HEK293 (cell line): Measurements from ENCODE around the gene PSD4.

Experiments
- AEBP2 ChIP-seq: fragments of 450-650 bp; formaldehyde crosslinking; IDR thresholded peaks from 2 replicates; pipeline ENCODE4 v1.5.1; 2016; ENCODE audit warnings: missing biosample characterization, missing genetic modification characterization, borderline replicate concordance
- BCL11A ChIP-seq: fragments of 450-650 bp; formaldehyde crosslinking; IDR thresholded peaks from 2 replicates; pipeline ENCODE4 v1.5.1; 2016; ENCODE audit warnings: low read depth, missing biosample characterization, missing genetic modification characterization
- SCRT2 ChIP-seq: fragments of 450-650 bp; formaldehyde crosslinking; IDR thresholded peaks from 2 replicates; pipeline ENCODE4 v1.5.1; 2016; ENCODE audit warnings: missing biosample characterization, missing genetic modification characterization
- ZIC2 ChIP-seq: fragments of 450-650 bp; formaldehyde crosslinking; IDR thresholded peaks from 2 replicates; pipeline ENCODE4 v1.5.1; 2016; ENCODE audit warnings: missing biosample characterization, missing genetic modification characterization
- ZNF140 ChIP-seq: fragments of 450-650 bp; formaldehyde crosslinking; IDR thresholded peaks from 2 replicates; pipeline ENCODE4 v1.5.1; 2016; ENCODE audit warnings: missing biosample characterization, missing genetic modification characterization
- ZNF302 ChIP-seq: fragments of 450-650 bp; formaldehyde crosslinking; IDR thresholded peaks from 2 replicates; pipeline ENCODE4 v1.5.1; 2016; ENCODE audit warnings: missing biosample characterization, missing genetic modification characterization, low read depth
- ZNF335 ChIP-seq: fragments of 450-650 bp; formaldehyde crosslinking; conservative IDR thresholded peaks from 2 replicates; pipeline ENCODE4 v1.5.1; 2016; ENCODE audit warnings: missing biosample characterization, missing genetic modification characterization
- ZNF660 ChIP-seq: fragments of 450-650 bp; IDR thresholded peaks from 2 replicates; pipeline ENCODE4 v1.5.1; 2018; ENCODE audit warnings: missing biosample characterization, mild to moderate bottlenecking, missing genetic modification characterization
- ZNF768 ChIP-seq: fragments of 450-650 bp; formaldehyde crosslinking; IDR thresholded peaks from 2 replicates; pipeline ENCODE4 v1.5.1; 2018; ENCODE audit warnings: missing biosample characterization, mild to moderate bottlenecking, missing genetic modification characterization
- ZNF776 ChIP-seq: fragments of 450-650 bp; formaldehyde crosslinking; IDR thresholded peaks from 2 replicates; pipeline ENCODE4 v1.5.0; 2017; ENCODE audit warnings: missing biosample characterization, missing genetic modification characterization, borderline replicate concordance
- ZSCAN5A ChIP-seq: fragments of 450-650 bp; formaldehyde crosslinking; IDR thresholded peaks from 2 replicates; pipeline ENCODE4 v1.5.1; 2016; ENCODE audit warnings: missing biosample characterization, missing genetic modification characterization
- TF ChIP-seq, protein P1 (sequence below): fragments of 450-650 bp; formaldehyde crosslinking; IDR thresholded peaks from 2 replicates; pipeline ENCODE4 v1.5.1; 2016; ENCODE audit warnings: missing biosample characterization, missing genetic modification characterization
- TF ChIP-seq, protein P2 (sequence below): fragments of 450-650 bp; formaldehyde crosslinking; IDR thresholded peaks from 2 replicates; pipeline ENCODE4 v1.5.1; 2016; ENCODE audit warnings: missing biosample characterization, missing genetic modification characterization

- TF ChIP-seq, protein P1, sequence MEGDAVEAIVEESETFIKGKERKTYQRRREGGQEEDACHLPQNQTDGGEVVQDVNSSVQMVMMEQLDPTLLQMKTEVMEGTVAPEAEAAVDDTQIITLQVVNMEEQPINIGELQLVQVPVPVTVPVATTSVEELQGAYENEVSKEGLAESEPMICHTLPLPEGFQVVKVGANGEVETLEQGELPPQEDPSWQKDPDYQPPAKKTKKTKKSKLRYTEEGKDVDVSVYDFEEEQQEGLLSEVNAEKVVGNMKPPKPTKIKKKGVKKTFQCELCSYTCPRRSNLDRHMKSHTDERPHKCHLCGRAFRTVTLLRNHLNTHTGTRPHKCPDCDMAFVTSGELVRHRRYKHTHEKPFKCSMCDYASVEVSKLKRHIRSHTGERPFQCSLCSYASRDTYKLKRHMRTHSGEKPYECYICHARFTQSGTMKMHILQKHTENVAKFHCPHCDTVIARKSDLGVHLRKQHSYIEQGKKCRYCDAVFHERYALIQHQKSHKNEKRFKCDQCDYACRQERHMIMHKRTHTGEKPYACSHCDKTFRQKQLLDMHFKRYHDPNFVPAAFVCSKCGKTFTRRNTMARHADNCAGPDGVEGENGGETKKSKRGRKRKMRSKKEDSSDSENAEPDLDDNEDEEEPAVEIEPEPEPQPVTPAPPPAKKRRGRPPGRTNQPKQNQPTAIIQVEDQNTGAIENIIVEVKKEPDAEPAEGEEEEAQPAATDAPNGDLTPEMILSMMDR, result 0 out of 2 replicates have a peak, but pooled peaks have one; percentile 26
- TF ChIP-seq BCL11A (tag by site-specific recombination), result no peak
- TF ChIP-seq AEBP2 (tag by site-specific recombination), result no peak
- TF ChIP-seq ZSCAN5A (tag by site-specific recombination), result no peak
- TF ChIP-seq ZNF335 (tag by site-specific recombination), result no peak
- no peak for TF ChIP-seq SCRT2 (tag by site-specific recombination)
- no peak for TF ChIP-seq ZNF302 (tag by site-specific recombination)
- no peak for TF ChIP-seq ZNF660 (tag by site-specific recombination)
- TF ChIP-seq ZNF140 (tag by site-specific recombination), result no peak
- TF ChIP-seq ZIC2, result no peak
- TF ChIP-seq ZNF768, result no peak
- TF ChIP-seq, protein P2, sequence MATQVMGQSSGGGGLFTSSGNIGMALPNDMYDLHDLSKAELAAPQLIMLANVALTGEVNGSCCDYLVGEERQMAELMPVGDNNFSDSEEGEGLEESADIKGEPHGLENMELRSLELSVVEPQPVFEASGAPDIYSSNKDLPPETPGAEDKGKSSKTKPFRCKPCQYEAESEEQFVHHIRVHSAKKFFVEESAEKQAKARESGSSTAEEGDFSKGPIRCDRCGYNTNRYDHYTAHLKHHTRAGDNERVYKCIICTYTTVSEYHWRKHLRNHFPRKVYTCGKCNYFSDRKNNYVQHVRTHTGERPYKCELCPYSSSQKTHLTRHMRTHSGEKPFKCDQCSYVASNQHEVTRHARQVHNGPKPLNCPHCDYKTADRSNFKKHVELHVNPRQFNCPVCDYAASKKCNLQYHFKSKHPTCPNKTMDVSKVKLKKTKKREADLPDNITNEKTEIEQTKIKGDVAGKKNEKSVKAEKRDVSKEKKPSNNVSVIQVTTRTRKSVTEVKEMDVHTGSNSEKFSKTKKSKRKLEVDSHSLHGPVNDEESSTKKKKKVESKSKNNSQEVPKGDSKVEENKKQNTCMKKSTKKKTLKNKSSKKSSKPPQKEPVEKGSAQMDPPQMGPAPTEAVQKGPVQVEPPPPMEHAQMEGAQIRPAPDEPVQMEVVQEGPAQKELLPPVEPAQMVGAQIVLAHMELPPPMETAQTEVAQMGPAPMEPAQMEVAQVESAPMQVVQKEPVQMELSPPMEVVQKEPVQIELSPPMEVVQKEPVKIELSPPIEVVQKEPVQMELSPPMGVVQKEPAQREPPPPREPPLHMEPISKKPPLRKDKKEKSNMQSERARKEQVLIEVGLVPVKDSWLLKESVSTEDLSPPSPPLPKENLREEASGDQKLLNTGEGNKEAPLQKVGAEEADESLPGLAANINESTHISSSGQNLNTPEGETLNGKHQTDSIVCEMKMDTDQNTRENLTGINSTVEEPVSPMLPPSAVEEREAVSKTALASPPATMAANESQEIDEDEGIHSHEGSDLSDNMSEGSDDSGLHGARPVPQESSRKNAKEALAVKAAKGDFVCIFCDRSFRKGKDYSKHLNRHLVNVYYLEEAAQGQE, result no peak
- TF ChIP-seq ZNF776 (tag by site-specific recombination), result no peak
Measured at GRCh38 chr2:113136828-113137775, 36.7 kb upstream of the PSD4 start.
